Stimulated activated CD8-positive, alpha-beta memory T cell treated with anti-CD3 and anti-CD28 coated beads, Interleukin-4, amount 100 ng/mL, for 4 hours (primary cell): ENCODE data around the gene PKP1.

Source experiments
- DNase-seq, 2 donors: peaks; one replicate each; pipeline ENCODE4 v3.0.0-alpha.2; 2020; ENCODE audit warnings: low read depth in 2 of 2, low spot score in 1 of 2

The PKP1 gene

GRCh38 chr1:201307760-201308499 is 24.6 kb downstream of the PKP1 start:
- DNase-seq, result no peak

GRCh38 chr1:201309416-201309815 is 26.1 kb downstream of the PKP1 start:
- no peak for DNase-seq

- no peak for DNase-seq
Observed at GRCh38 chr1:201310251-201310985, 27.1 kb downstream of the PKP1 start.

GRCh38 chr1:201310986-201311355 is 27.7 kb downstream of the PKP1 start:
- DNase-seq, result no peak

- no peak for DNase-seq
Observed at GRCh38 chr1:201311356-201312011, 28.2 kb downstream of the PKP1 start.

- DNase-seq, result no peak
Observed at GRCh38 chr1:201312298-201312697, 29.0 kb downstream of the PKP1 start.

GRCh38 chr1:201313086-201313485 is 29.8 kb downstream of the PKP1 start:
- DNase-seq, result no peak

- DNase-seq, result no peak
Observed at GRCh38 chr1:201316556-201316955, 33.2 kb downstream of the PKP1 start.

GRCh38 chr1:201317551-201317950 is 34.2 kb downstream of the PKP1 start:
- no peak for DNase-seq

- DNase-seq, result no peak
Observed at GRCh38 chr1:201318504-201319340, 35.4 kb downstream of the PKP1 start.

- no peak for DNase-seq
Observed at GRCh38 chr1:201319631-201320030, 36.3 kb downstream of the PKP1 start.

- no peak for DNase-seq
Observed at GRCh38 chr1:201320168-201320788, 37.0 kb downstream of the PKP1 start.

- DNase-seq, result no peak
Observed at GRCh38 chr1:201321826-201322390, 38.6 kb downstream of the PKP1 start.

- DNase-seq, result no peak
Observed at GRCh38 chr1:201322653-201323510, 39.6 kb downstream of the PKP1 start.

- no peak for DNase-seq
Observed at GRCh38 chr1:201324306-201324705, 41.0 kb downstream of the PKP1 start.

GRCh38 chr1:201324821-201325677 is 41.7 kb downstream of the PKP1 start:
- DNase-seq, result no peak

GRCh38 chr1:201325678-201326060 is 42.4 kb downstream of the PKP1 start:
- DNase-seq, result no peak

- no peak for DNase-seq
Observed at GRCh38 chr1:201326710-201327109, 43.4 kb downstream of the PKP1 start.
